ENCODE results near the gene FASTKD2. TPM values are rescaled to one million over a fixed set of nuclear protein-coding genes. Genes with fewer than 3 reads are reported as not detected.
"Not testable (repeated sequence)": the region's sequence is repeated elsewhere in the genome, so short reads cannot be mapped to it uniquely, and the experiment has no call there.

FASTKD2 gene
- total RNA-seq, 5 donors from 2014 or later (not counting 1 experiment from before 2014, with no cell fraction given): 18.3 to 25.8 (median 21.7) TPM

- CTCF ChIA-PET: interaction anchor here in 1 of 2 donors (0.6 kb wide), 1 partner anchor 31 kb away, joined by 4 read pairs; no protein-coding TSS in a partner anchor
- POLR2A ChIA-PET: no interaction called here
- no peaks in the 10 kb centered on the region for H3K9me3 Mint-ChIP-seq
- Histone ChIP-seq H3K36me3 (ENCODE audit: control insufficient read depth in 2 of 2, extremely low read depth in 1 of 2, insufficient read depth in 1 of 2, low read length in 1 of 2) (no peaks in the 10 kb centered on the region), H3K4me3 (ENCODE audit: control insufficient read depth in 1 of 2, extremely low read depth in 1 of 2, low read length in 1 of 2) (no peak overlapping the region), H3K27me3 (replicated peaks in 1 of 2; ENCODE audit: control insufficient read depth in 2 of 2, extremely low read depth in 1 of 2, insufficient read depth in 2 of 2, low read length in 1 of 2) (no peaks in the 10 kb centered on the region), H3K9me3 (no peaks in the 10 kb centered on the region), H3K4me1 (ENCODE audit: control insufficient read depth in 1 of 2, extremely low read depth in 1 of 2, insufficient read depth in 2 of 2, low read length in 2 of 2) (no peaks in the 10 kb centered on the region), H3K27ac (ENCODE audit: low read length) (no peak overlapping the region)
- no CpG with 5 or more reads among the region's 6 CpGs for WGBS (ENCODE audit: insufficient coverage)
- no peak overlapping the region for H3K27ac Mint-ChIP-seq
- peaks cover 4% of the 10 kb centered on the region for H3K36me3 Mint-ChIP-seq
- DNase-seq (no peak), ATAC-seq (replicated peaks in 1 of 4) (no peak)
- H3K4me1 Mint-ChIP-seq: peaks cover 0 to under 1% (median under 1%) of the 10 kb centered on the region in 3 donors
- H3K4me3 Mint-ChIP-seq: no peak overlapping the region
- no peaks in the 10 kb centered on the region for H3K27me3 Mint-ChIP-seq
Measured at GRCh38 chr2:206805887-206806607, 40.6 kb downstream of the FASTKD2 start.

- H3K4me1 ChIP-seq (ENCODE audit: control insufficient read depth in 1 of 2, extremely low read depth in 1 of 2, insufficient read depth in 2 of 2, low read length in 2 of 2); H3K4me3 Mint-ChIP-seq; CTCF ChIA-PET; H3K36me3 Mint-ChIP-seq; H3K9me3 Mint-ChIP-seq; H3K27ac ChIP-seq (ENCODE audit: low read length); DNase-seq; H3K4me1 Mint-ChIP-seq; H3K4me3 ChIP-seq (ENCODE audit: control insufficient read depth in 1 of 2, extremely low read depth in 1 of 2, low read length in 1 of 2); H3K36me3 ChIP-seq (ENCODE audit: control insufficient read depth in 2 of 2, extremely low read depth in 1 of 2, insufficient read depth in 1 of 2, low read length in 1 of 2); H3K9me3 ChIP-seq; H3K27me3 ChIP-seq (replicated peaks in 1 of 2; ENCODE audit: control insufficient read depth in 2 of 2, extremely low read depth in 1 of 2, insufficient read depth in 2 of 2, low read length in 1 of 2); ATAC-seq (replicated peaks in 1 of 4); H3K27ac Mint-ChIP-seq; POLR2A ChIA-PET; H3K27me3 Mint-ChIP-seq: not testable (repeated sequence)
- no CpG with 5 or more reads among the region's 3 CpGs for WGBS (ENCODE audit: insufficient coverage)
Measured at GRCh38 chr2:206807624-206808023, 42.2 kb downstream of the FASTKD2 start.

- 100% methylated on average over 2 of the region's 5 CpGs for WGBS (ENCODE audit: insufficient coverage)
- H3K4me1 ChIP-seq (ENCODE audit: control insufficient read depth in 1 of 2, extremely low read depth in 1 of 2, insufficient read depth in 2 of 2, low read length in 2 of 2); H3K4me1 Mint-ChIP-seq; POLR2A ChIA-PET; H3K4me3 ChIP-seq (ENCODE audit: control insufficient read depth in 1 of 2, extremely low read depth in 1 of 2, low read length in 1 of 2); H3K36me3 ChIP-seq (ENCODE audit: control insufficient read depth in 2 of 2, extremely low read depth in 1 of 2, insufficient read depth in 1 of 2, low read length in 1 of 2); H3K27me3 ChIP-seq (replicated peaks in 1 of 2; ENCODE audit: control insufficient read depth in 2 of 2, extremely low read depth in 1 of 2, insufficient read depth in 2 of 2, low read length in 1 of 2); H3K27ac ChIP-seq (ENCODE audit: low read length); H3K27me3 Mint-ChIP-seq; DNase-seq; H3K9me3 ChIP-seq; H3K9me3 Mint-ChIP-seq; H3K4me3 Mint-ChIP-seq; H3K36me3 Mint-ChIP-seq; CTCF ChIA-PET; ATAC-seq (replicated peaks in 1 of 4); H3K27ac Mint-ChIP-seq: not testable (repeated sequence)
Measured at GRCh38 chr2:206812471-206812870, 47.1 kb downstream of the FASTKD2 start.

GRCh38 chr2:206814498-206814897, 49.1 kb downstream of the FASTKD2 start:
- no peak overlapping the region for H3K27ac Mint-ChIP-seq
- H3K27me3 ChIP-seq (replicated peaks in 1 of 2; ENCODE audit: control insufficient read depth in 2 of 2, extremely low read depth in 1 of 2, insufficient read depth in 2 of 2, low read length in 1 of 2): no peaks in the 10 kb centered on the region
- no peaks in the 10 kb centered on the region for H3K36me3 ChIP-seq (ENCODE audit: control insufficient read depth in 2 of 2, extremely low read depth in 1 of 2, insufficient read depth in 1 of 2, low read length in 1 of 2)
- no peak overlapping the region for H3K27ac ChIP-seq (ENCODE audit: low read length)
- ATAC-seq (replicated peaks in 1 of 4): no peak
- POLR2A ChIA-PET: no interaction called here
- no peaks in the 10 kb centered on the region for H3K27me3 Mint-ChIP-seq
- no peak overlapping the region for H3K4me3 ChIP-seq (ENCODE audit: control insufficient read depth in 1 of 2, extremely low read depth in 1 of 2, low read length in 1 of 2)
- no peaks in the 10 kb centered on the region for H3K4me1 Mint-ChIP-seq
- H3K9me3 ChIP-seq: no peaks in the 10 kb centered on the region
- peaks cover 0 to 7% (median 0%) of the 10 kb centered on the region in 3 donors for H3K9me3 Mint-ChIP-seq
- no peak for DNase-seq
- peaks cover 9% of the 10 kb centered on the region for H3K36me3 Mint-ChIP-seq
- no peaks in the 10 kb centered on the region for H3K4me1 ChIP-seq (ENCODE audit: control insufficient read depth in 1 of 2, extremely low read depth in 1 of 2, insufficient read depth in 2 of 2, low read length in 2 of 2)
- H3K4me3 Mint-ChIP-seq: no peak overlapping the region
- CTCF ChIA-PET: interaction anchor here (0.6 to 1.1 kb wide), 3 partner anchors 11 to 593 kb away, joined by 3 read pairs; no protein-coding TSS in a partner anchor

GRCh38 chr2:206820807-206821206, 55.4 kb downstream of the FASTKD2 start:
- ATAC-seq (replicated peaks in 1 of 4) (no peak), DNase-seq (no peak)
- H3K9me3 Mint-ChIP-seq: peaks cover 0 to 1% (median 0%) of the 10 kb centered on the region in 3 donors
- Histone ChIP-seq H3K27ac (ENCODE audit: low read length) (no peak overlapping the region), H3K27me3 (replicated peaks in 1 of 2; ENCODE audit: control insufficient read depth in 2 of 2, extremely low read depth in 1 of 2, insufficient read depth in 2 of 2, low read length in 1 of 2) (no peaks in the 10 kb centered on the region), H3K36me3 (ENCODE audit: control insufficient read depth in 2 of 2, extremely low read depth in 1 of 2, insufficient read depth in 1 of 2, low read length in 1 of 2) (no peaks in the 10 kb centered on the region), H3K4me3 (ENCODE audit: control insufficient read depth in 1 of 2, extremely low read depth in 1 of 2, low read length in 1 of 2) (no peak overlapping the region), H3K9me3 (no peaks in the 10 kb centered on the region), H3K4me1 (ENCODE audit: control insufficient read depth in 1 of 2, extremely low read depth in 1 of 2, insufficient read depth in 2 of 2, low read length in 2 of 2) (no peaks in the 10 kb centered on the region)
- H3K36me3 Mint-ChIP-seq: peaks cover 6% of the 10 kb centered on the region
- no peaks in the 10 kb centered on the region for H3K4me1 Mint-ChIP-seq
- CTCF ChIA-PET: no interaction called here
- H3K4me3 Mint-ChIP-seq: no peak overlapping the region
- no peaks in the 10 kb centered on the region for H3K27me3 Mint-ChIP-seq
- WGBS (ENCODE audit: insufficient coverage): 58% methylated on average over 2 of the region's 2 CpGs
- POLR2A ChIA-PET: no interaction called here
- H3K27ac Mint-ChIP-seq: no peak overlapping the region

- no peak for DNase-seq
- Mint-ChIP-seq H3K4me3 (no peak overlapping the region), H3K27me3 (no peaks in the 10 kb centered on the region), H3K36me3 (peaks cover 4% of the 10 kb centered on the region), H3K4me1 (no peaks in the 10 kb centered on the region), H3K9me3 (no peaks in the 10 kb centered on the region), H3K27ac (no peak overlapping the region)
- no peaks in the 10 kb centered on the region for H3K27me3 ChIP-seq (replicated peaks in 1 of 2; ENCODE audit: control insufficient read depth in 2 of 2, extremely low read depth in 1 of 2, insufficient read depth in 2 of 2, low read length in 1 of 2)
- ChIA-PET CTCF (no interaction called here), POLR2A (no interaction called here)
- WGBS (ENCODE audit: insufficient coverage): 100% methylated on average over 2 of the region's 6 CpGs
- no peak overlapping the region for H3K27ac ChIP-seq (ENCODE audit: low read length)
- H3K4me1 ChIP-seq (ENCODE audit: control insufficient read depth in 1 of 2, extremely low read depth in 1 of 2, insufficient read depth in 2 of 2, low read length in 2 of 2): no peaks in the 10 kb centered on the region
- no peaks in the 10 kb centered on the region for H3K36me3 ChIP-seq (ENCODE audit: control insufficient read depth in 2 of 2, extremely low read depth in 1 of 2, insufficient read depth in 1 of 2, low read length in 1 of 2)
- ATAC-seq (replicated peaks in 1 of 4): no peak
- H3K9me3 ChIP-seq: no peaks in the 10 kb centered on the region
- no peak overlapping the region for H3K4me3 ChIP-seq (ENCODE audit: control insufficient read depth in 1 of 2, extremely low read depth in 1 of 2, low read length in 1 of 2)
Measured at GRCh38 chr2:206823178-206823577, 57.8 kb downstream of the FASTKD2 start.

Data from T-cell (primary cell).